GM13977 (cell line): Measurements from ENCODE around the gene ACTMAP.

Source experiments
- DNase-seq: peaks from one replicate; pipeline ENCODE4 v3.0.0; 2012; ENCODE audit warnings: low spot score
- CTCF ChIP-seq: IDR thresholded peaks from 2 replicates; pipeline ENCODE4 v1.5.1; 2012; ENCODE audit warnings: mild to moderate bottlenecking, control low read depth; ENCODE audit not compliant: insufficient read depth; ENCODE audit errors: extremely low read depth, missing control alignments
- in situ Hi-C: fragments of 300-500 bp; cut with MboI; formaldehyde crosslinking; loops from one replicate; pipeline ENCODE4 v1.12.0; 2022; ENCODE audit warnings: low sequenced_read_pairs, low pct_unique_long_range_greater_than_20kb, mixed read lengths, inconsistent platforms; ENCODE audit not compliant: unreplicated experiment

ACTMAP gene

GRCh38 chr19:40716031-40716481 lies 34.2 kb downstream of the ACTMAP start:
- DNase-seq = peak; percentile 62
- in situ Hi-C loops = no loop called here
- TF ChIP-seq CTCF = no peak

DNA sequence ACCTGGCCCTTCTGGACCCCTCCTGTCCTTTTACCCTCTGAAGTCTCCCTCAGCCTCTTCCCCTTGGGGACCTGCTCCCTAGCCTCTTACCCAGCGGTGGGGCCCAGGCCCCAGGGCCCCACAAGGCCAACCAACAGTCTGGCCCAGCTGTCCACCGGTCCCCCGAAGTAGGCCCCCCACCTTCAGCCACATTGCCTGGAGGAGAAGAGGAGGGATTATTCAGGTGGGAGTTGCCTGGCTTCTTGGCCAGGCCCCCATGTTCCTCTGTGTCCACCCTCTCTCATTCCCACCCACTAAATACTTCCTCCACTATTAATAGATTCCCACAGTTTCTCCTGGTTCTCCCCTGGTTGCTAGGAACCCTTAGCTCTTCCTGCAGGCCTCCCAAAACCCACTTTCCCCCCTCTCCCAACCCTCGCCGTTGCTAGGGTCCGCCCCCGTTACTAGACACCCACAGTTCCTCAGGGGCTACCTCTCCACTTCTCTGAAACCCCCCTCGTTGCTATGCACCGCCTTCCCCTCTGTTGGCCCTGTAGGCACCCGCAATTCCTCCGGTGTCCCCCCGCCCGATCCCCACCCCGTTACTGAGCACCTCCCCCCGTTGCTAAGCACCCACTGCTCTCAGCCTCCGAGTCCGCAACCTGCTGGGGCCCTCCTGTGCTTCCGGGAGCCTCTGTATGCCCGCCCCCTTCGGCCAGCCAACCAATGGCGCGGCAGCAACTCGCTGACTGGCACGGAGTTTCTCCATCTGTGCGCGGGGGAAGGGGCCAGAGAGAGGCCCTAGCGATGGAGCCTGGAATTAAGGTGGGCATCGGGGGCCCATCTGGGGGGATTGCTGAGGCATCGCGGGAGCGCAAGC lies 35.6 kb downstream of the ACTMAP start:
- no peak for TF ChIP-seq CTCF
- in situ Hi-C loops = no loop called here
- DNase-seq = peak; percentile 95

DNA sequence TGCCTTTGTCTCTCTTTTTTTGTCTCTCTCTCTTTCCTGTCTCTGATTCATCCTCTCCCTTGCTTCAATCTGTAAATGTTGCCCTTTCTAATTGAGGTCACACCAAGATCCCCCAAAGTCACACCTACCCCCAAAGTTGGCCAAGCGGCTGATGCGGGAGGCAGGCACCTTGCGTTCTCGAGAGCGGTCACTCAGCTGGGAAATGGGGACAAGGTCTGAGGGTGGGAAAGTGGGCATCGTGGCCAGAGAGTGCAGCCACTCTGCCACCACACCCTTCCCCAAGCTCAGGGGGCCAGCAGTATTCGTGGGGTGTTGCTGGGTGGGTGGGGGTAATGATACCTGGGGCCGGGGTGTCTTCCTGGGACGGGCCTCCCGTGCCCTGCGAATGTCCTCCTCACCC lies 36.3 kb downstream of the ACTMAP start:
- no peak for DNase-seq
- in situ Hi-C loops = no loop called here
- no peak for TF ChIP-seq CTCF

DNA sequence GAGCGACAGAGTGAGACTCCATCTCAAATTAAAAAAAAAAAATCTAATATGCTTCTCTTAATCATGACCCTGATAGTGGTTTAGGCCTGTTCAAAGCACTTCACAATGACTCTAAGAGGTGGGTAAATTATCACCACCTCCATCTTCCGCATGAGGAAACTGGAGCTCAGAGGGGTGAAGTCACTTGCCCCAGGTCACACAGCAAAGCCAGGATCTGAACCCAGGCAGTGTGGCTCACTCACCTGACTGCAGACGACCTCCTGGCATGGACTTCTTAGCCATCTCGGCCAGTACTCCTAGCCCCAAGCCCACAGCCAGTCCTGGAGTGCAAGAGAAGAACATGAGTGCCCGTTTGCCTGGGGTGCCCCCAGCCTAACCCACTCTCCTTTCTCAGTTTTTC lies 40.5 kb downstream of the ACTMAP start:
- DNase-seq = no peak
- in situ Hi-C loops = no loop called here
- TF ChIP-seq CTCF = no peak

DNA sequence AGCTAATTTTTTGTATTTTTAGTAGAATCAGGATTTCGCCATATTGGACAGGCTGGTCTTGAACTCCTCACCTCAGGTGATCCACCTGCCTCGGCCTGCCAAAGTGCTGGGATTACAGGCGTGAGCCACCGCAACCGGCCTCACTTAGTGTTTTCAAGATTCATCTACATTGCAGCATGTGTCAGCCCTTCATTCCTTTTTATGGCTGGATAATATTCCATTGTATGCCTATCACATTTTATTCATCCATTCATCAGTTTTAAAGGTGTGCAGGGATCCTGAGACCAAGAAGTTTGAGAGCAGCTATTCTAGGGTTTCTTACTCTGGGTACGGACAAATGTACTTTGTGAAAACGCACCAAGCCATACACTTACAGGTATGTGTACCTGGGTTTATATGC lies 42.7 kb downstream of the ACTMAP start:
- no peak for TF ChIP-seq CTCF
- no peak for DNase-seq
- in situ Hi-C loops = no loop called here

- TF ChIP-seq CTCF = no peak
- no peak for DNase-seq
- in situ Hi-C loops = no loop called here
These were observed 44.2 kb downstream of the ACTMAP start for GRCh38 chr19:40705950-40706619.
